ENCODE results near the gene JAML.

The JAML gene

DNA sequence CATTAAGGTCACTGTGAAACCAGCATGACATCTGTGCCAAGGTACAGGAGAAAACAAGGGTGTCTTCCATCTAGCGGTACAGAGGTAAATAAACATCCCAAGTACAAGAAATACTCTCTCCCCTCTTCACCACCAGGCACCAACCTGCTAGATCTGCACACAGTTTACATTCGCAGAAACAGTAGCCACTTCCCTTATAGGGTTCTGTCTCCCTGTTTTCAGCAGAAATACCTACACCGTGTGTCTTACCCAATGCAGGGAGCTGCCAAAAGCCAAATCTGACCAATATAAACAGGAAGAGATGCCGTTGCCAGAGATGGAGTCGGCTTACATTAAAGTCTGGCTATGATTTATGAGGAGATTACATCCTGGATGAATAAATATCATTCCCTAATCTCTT is 73.4 kb downstream of the JAML start:
- Histone ChIP-seq H3K4me1 (peaks cover 0 to 24% (median 16%) of the 10 kb centered on the region in 4 donors), H3K27ac (no peak overlapping the region), H3K4me3 (no peak overlapping the region), H3K36me3 (no peaks in the 10 kb centered on the region), H3K27me3 (peaks cover 0 to 67% of the 10 kb centered on the region in 2 donors), H3K9me3 (no peaks in the 10 kb centered on the region)
- no peak for DNase-seq
- TF ChIP-seq, protein P1, sequence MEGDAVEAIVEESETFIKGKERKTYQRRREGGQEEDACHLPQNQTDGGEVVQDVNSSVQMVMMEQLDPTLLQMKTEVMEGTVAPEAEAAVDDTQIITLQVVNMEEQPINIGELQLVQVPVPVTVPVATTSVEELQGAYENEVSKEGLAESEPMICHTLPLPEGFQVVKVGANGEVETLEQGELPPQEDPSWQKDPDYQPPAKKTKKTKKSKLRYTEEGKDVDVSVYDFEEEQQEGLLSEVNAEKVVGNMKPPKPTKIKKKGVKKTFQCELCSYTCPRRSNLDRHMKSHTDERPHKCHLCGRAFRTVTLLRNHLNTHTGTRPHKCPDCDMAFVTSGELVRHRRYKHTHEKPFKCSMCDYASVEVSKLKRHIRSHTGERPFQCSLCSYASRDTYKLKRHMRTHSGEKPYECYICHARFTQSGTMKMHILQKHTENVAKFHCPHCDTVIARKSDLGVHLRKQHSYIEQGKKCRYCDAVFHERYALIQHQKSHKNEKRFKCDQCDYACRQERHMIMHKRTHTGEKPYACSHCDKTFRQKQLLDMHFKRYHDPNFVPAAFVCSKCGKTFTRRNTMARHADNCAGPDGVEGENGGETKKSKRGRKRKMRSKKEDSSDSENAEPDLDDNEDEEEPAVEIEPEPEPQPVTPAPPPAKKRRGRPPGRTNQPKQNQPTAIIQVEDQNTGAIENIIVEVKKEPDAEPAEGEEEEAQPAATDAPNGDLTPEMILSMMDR (IDR thresholded peaks at IDR 0.05): no peak
- intact Hi-C loops (cut with DNase I; ENCODE audit: low total_unique reads): loop anchor here (10.0 kb wide), 1 partner anchor 193 kb away; the partner anchor contains the start of genes CD3D and CD3G

DNA sequence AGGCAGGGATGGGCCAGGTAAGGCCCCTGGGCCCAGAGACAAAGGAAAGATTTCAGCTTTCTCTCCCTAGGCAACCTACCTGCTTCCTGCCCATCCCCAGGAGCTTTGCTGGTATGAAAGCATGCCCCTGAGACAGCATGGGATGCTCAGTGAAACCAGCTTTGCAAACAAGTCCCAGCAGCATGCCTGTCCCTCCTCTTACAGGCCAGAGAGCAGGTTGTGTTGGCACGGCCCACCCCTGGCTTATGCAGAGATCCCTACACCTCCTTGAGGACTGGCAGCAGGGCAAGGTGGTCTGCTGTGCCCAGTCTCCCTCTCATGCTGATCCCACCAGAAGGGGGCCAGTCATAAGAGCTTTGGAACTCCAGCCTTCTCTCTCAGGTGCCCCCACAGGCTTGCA is 75.3 kb downstream of the JAML start:
- Histone ChIP-seq H3K27me3 (peaks cover 0 to 66% of the 10 kb centered on the region in 2 donors), H3K9me3 (no peaks in the 10 kb centered on the region), H3K27ac (no peak overlapping the region), H3K4me1 (peaks cover 0 to 33% (median 27%) of the 10 kb centered on the region in 4 donors), H3K36me3 (no peaks in the 10 kb centered on the region), H3K4me3 (no peak overlapping the region)
- intact Hi-C loops (cut with DNase I; ENCODE audit: low total_unique reads): no loop called here
- no peak for DNase-seq
- TF ChIP-seq, protein P1 (IDR thresholded peaks at IDR 0.05): no peak

- no peak for DNase-seq
- Histone ChIP-seq H3K9me3 (no peaks in the 10 kb centered on the region), H3K27ac (no peak overlapping the region), H3K36me3 (no peaks in the 10 kb centered on the region), H3K27me3 (peaks cover 0 to 66% of the 10 kb centered on the region in 2 donors), H3K4me3 (no peak overlapping the region), H3K4me1 (peaks cover 0 to 33% (median 27%) of the 10 kb centered on the region in 4 donors)
- TF ChIP-seq, protein P1 (IDR thresholded peaks at IDR 0.05): no peak
- intact Hi-C loops (cut with DNase I; ENCODE audit: low total_unique reads): no loop called here
These were observed 76.0 kb downstream of the JAML start for GRCh38 chr11:118148856-118149255.

GRCh38 chr11:118148240-118148639 is 76.6 kb downstream of the JAML start:
- H3K36me3 ChIP-seq: no peaks in the 10 kb centered on the region
- peaks cover 0 to 30% (median 23%) of the 10 kb centered on the region in 4 donors for H3K4me1 ChIP-seq
- H3K9me3 ChIP-seq: no peaks in the 10 kb centered on the region
- no peak overlapping the region for H3K27ac ChIP-seq
- H3K4me3 ChIP-seq: no peak overlapping the region
- TF ChIP-seq, protein P1 (IDR thresholded peaks at IDR 0.05): no peak
- intact Hi-C loops (cut with DNase I; ENCODE audit: low total_unique reads): no loop called here
- H3K27me3 ChIP-seq: peaks cover 0 to 63% of the 10 kb centered on the region in 2 donors
- no peak for DNase-seq

- TF ChIP-seq, protein P1 (IDR thresholded peaks at IDR 0.05): no peak
- H3K4me1 ChIP-seq: peaks cover 0 to 22% (median 16%) of the 10 kb centered on the region in 4 donors
- H3K9me3 ChIP-seq: no peaks in the 10 kb centered on the region
- intact Hi-C loops (cut with DNase I; ENCODE audit: low total_unique reads): no loop called here
- DNase-seq: no peak
- H3K4me3 ChIP-seq: no peak overlapping the region
- H3K27me3 ChIP-seq: peaks cover 0 to 62% of the 10 kb centered on the region in 2 donors
- H3K27ac ChIP-seq: no peak overlapping the region
- H3K36me3 ChIP-seq: no peaks in the 10 kb centered on the region
These were observed 77.3 kb downstream of the JAML start for GRCh38 chr11:118147502-118147901.

DNA sequence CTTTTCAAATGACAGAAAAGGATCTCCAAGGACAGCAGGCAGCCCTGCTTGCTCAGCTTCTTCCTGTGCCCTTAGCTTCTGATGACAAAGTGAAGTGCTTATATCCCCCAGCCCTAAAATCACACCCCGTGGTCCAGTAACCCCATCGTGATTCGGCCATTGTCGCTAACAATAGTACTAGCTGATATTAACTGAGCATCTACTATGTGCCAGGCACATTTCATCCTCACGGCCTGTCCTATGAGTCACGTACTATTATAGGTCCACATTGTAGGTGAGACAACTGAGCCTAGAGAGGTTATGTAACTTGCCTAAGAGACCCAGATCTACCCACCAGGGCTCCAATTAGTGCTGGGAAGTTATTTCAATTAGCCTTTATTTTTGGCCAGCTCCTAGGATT is 78.3 kb downstream of the JAML start:
- H3K27ac ChIP-seq: no peak overlapping the region
- TF ChIP-seq, protein P1 (IDR thresholded peaks at IDR 0.05): no peak
- H3K36me3 ChIP-seq: no peaks in the 10 kb centered on the region
- no peak overlapping the region for H3K4me3 ChIP-seq
- H3K4me1 ChIP-seq: peaks cover 0 to 15% (median 11%) of the 10 kb centered on the region in 4 donors
- intact Hi-C loops (cut with DNase I; ENCODE audit: low total_unique reads): no loop called here
- peaks cover 0 to 59% of the 10 kb centered on the region in 2 donors for H3K27me3 ChIP-seq
- no peak for DNase-seq
- no peaks in the 10 kb centered on the region for H3K9me3 ChIP-seq
